ENCODE data around the gene SMYD3. TPM values are rescaled to one million over a fixed set of nuclear protein-coding genes. Genes with fewer than 3 reads are reported as not detected.

SMYD3 gene
- total RNA-seq, 4 donors from 2014 or later: 15.6 to 21.1 (median 18.4) TPM

DNA sequence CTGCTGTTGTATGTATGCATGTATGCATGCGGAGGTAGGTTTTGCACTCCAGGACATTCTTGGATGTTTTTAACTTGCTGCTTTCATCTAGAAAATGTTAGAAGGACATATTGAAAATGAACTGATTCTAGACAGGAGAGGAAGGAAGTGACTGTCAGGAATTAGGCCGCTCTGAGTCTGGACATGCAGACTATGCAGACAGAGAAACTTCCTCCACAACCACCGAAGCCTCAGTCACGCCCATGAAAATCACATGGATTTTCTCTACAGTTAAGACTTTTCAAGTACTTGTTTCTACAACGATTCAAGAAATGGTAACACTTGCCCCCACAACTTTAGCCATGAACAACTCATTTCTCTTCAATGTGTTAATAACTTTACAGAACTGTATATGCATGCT lies 211.1 kb downstream of the SMYD3 start:
- TF ChIP-seq, protein P1, sequence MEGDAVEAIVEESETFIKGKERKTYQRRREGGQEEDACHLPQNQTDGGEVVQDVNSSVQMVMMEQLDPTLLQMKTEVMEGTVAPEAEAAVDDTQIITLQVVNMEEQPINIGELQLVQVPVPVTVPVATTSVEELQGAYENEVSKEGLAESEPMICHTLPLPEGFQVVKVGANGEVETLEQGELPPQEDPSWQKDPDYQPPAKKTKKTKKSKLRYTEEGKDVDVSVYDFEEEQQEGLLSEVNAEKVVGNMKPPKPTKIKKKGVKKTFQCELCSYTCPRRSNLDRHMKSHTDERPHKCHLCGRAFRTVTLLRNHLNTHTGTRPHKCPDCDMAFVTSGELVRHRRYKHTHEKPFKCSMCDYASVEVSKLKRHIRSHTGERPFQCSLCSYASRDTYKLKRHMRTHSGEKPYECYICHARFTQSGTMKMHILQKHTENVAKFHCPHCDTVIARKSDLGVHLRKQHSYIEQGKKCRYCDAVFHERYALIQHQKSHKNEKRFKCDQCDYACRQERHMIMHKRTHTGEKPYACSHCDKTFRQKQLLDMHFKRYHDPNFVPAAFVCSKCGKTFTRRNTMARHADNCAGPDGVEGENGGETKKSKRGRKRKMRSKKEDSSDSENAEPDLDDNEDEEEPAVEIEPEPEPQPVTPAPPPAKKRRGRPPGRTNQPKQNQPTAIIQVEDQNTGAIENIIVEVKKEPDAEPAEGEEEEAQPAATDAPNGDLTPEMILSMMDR (IDR thresholded peaks at IDR 0.05; ENCODE audit: low read depth): no peak

GRCh38 chr1:246295340-246295739 lies 211.7 kb downstream of the SMYD3 start:
- TF ChIP-seq, protein P1 (IDR thresholded peaks at IDR 0.05; ENCODE audit: low read depth): no peak

DNA sequence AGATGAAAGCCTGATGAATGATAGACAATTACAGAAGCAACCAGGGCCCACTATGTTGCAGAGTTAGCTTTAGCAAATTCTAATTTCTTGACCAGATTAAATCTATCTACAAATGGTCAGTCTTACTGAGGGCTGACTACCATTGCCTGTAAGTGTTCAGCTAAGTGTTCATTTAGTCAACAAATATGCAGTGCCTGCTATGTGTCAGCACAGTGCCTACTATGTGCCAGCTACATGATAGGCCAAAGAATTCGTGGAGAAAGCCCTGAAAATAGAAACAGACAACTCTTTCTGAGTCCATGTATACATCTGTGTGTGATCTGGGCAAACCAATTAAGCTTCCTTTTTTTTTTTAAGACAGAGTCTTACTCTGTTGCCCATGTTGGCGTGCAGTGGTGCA lies 212.8 kb downstream of the SMYD3 start:
- TF ChIP-seq, protein P1 (IDR thresholded peaks at IDR 0.05; ENCODE audit: low read depth): no peak

DNA sequence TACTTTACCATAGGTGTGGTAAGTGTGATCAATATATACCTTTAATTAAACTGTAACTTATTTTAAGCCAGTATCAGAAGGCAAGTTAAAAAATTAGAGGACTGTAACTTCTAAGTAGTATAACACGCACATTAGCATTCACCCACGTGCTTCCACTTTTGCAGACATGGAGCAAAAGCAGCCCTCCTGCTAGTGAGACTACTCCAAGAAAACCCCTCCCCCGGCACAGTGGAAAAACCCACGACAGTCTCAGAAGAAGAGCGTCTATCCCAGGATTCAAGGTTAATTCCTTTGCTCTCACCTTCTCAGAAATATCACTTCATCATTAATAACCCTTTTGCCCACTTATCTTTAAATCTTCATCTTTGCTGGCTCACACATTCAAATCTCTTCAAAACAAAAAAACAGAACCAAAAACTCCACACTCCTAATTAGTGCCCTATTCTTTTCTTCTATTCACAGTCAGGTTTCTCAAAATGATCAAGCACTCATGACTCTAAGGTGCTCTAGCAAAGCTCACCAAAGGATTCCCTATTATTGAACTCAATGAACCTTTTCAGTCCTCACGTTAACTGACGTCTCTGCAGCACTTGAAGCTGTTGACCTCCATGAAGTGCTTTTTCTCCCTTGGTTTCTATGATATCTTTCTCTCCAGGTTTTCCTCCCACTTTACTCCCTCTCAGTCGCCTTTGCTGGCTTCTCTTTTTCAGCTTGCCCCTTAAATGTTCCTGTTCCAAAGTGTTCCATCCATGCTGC lies 213.5 kb downstream of the SMYD3 start:
- TF ChIP-seq, protein P1 (IDR thresholded peaks at IDR 0.05; ENCODE audit: low read depth): no peak

GRCh38 chr1:246292571-246292970 lies 214.5 kb downstream of the SMYD3 start:
- TF ChIP-seq, protein P1 (IDR thresholded peaks at IDR 0.05; ENCODE audit: low read depth): no peak

DNA sequence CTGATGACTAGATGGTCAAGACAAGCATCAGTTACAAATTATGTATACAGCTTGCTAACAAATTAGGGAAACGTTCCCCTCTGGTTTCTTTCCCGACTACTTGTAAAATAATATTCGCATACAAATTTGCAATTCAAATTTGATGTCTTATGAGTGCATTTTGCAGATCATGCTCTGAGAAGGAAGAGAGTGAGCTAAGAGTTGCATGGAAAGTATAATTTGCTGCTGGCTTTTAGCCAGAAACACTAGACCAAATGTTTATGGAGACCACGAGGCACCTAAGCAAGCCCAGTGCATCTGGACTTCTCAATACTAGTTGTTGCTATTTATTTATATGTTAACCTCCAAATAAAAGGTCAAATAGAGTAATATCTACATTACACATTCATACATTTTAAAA lies 216.0 kb downstream of the SMYD3 start:
- TF ChIP-seq, protein P1 (IDR thresholded peaks at IDR 0.05; ENCODE audit: low read depth): no peak

DNA sequence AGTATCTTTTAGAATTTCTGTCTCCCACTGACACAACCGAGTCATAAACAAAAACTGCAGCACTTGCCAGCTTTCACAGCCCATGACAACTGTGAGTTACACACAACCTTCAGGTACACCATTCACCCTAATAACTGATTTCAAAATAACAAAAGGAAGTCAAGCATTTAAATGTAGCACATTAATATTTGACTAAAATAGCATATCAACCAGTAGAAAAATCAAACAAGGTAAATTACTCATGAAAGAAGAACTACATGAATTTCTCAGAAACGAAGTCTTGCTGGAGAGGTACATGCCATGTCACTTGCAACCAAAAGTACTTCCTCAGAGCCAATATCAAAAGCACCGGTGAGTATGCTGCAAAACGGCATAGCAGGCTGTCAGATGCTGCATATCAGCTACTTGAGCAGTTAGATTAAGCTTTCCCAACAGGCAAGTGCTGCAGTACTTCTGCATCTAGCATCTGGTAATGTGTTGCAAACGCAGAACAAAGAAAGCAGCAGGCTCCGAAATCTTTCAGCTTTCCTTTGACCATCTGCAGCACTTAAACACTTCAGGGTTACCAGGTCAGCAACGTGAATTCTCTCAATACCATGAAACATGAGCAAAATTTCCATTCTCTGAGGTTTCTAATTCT lies 223.2 kb downstream of the SMYD3 start:
- TF ChIP-seq, protein P1 (IDR thresholded peaks at IDR 0.05; ENCODE audit: low read depth): no peak
